ENCODE results near the gene CCN5. TPM values are rescaled to one million over a fixed set of nuclear protein-coding genes. Genes with fewer than 3 reads are reported as not detected.
"Not testable (repeated sequence)": the region's sequence is repeated elsewhere in the genome, so short reads cannot be mapped to it uniquely, and the experiment has no call there.

CCN5 gene, protein sequence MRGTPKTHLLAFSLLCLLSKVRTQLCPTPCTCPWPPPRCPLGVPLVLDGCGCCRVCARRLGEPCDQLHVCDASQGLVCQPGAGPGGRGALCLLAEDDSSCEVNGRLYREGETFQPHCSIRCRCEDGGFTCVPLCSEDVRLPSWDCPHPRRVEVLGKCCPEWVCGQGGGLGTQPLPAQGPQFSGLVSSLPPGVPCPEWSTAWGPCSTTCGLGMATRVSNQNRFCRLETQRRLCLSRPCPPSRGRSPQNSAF
- polyA plus RNA-seq (2013, experiment 1 of 2; ENCODE audit: insufficient read length): 1.7 TPM
- polyA plus RNA-seq (2013, experiment 2 of 2; ENCODE audit: insufficient read length): 8.1 TPM

DNA sequence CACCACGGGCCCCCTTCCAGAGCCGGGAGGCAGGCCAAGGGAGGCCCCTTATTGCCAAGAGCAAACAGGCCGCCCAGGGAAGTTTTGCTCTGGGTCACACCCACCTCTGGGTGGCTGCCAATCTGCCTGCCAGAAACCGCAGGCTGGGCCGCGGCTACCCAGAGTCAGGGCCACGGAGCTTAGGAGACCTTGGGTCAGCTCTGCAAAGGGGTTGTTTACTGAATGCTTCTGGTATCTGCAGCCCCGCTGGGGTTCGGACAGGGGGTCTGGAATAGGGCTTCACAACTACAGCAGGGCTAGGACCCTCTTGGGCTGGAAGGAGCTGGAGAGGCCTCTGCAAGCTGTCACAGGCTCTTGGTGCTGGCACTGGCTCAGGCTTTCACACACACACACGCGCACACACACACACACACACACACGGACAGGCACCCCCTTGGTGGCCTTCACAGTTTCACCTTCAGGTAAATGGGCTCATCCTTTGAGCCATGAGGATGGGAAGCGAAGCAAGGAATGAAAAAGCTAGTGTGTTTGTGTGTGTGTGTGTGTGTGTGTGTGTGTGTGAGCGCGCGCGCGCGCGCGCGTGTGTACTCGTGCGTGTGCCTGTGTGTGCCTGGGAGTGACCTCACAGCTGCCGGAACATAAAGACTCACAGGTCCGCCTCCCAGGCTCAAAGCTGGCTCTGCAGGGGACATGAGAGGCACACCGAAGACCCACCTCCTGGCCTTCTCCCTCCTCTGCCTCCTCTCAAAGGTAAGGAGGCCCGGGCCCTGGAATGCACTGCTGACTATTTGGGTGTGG lies at the start of gene CCN5:
CCN5 (plus strand) TSS at position 669 of the 798 bp plus-strand sequence; CDS start at position 691, 22 bp downstream.
- peak; percentile 84 for DNase-seq

DNA sequence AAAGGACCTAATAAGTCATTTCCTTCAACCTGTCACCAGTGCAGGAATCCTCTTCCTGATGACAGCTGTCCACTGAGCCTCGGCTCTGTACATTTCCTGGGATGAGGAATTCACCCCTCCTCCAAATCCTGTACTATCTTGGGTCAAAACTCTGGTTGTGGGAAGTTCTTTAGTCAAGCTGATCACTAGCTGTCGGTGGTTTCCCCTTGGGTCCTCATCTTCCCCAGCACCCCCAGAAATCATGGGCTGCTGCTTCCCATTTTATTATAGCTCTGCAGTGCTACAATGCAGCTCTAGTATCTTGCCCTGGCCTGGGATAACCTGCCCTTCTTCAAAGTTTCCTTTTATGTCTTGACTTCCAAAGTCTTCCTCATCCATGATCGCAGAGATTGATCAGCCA lies 49.1 kb upstream of the CCN5 start:
- no peak for DNase-seq

DNA sequence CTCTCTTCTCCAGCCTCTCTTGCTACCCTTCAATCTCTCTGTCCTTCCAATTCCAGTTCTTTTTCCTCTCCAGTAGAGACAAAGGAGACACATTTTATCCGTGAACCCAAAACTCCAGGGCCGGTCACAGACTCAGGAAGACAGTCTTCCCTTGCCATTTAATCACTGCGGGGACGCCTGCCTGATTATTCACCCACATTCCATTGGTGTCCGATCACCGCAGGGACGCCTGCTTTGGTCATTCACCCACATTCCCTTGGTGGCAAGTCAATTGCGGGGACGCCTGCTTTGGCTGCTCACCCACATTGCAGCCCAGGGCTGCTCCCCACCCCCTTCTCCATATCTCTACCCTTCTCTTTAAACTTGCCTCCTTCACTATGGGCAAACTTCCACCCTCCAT lies 44.3 kb upstream of the CCN5 start:
- peak; percentile 88 for DNase-seq

DNA sequence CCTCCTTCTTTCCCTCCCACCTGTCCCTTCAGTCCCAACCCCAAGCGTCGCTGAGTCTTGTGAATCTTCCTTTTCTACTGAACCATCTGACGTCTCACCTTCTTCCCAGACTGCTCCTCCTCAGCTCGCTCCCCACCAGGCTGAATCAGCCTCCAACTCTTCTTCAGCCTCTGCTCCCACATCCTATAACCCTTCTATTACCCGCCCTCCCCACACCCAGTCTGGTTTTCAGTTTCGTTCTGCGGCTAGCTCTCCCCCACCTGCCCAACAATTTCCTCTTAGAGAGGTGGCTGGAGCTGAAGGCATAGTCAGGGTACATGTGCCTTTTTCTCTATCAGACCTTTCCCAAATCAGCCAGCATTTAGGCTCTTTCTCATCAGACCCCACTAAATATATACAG lies 43.6 kb upstream of the CCN5 start:
- DNase-seq: not testable (repeated sequence)

DNA sequence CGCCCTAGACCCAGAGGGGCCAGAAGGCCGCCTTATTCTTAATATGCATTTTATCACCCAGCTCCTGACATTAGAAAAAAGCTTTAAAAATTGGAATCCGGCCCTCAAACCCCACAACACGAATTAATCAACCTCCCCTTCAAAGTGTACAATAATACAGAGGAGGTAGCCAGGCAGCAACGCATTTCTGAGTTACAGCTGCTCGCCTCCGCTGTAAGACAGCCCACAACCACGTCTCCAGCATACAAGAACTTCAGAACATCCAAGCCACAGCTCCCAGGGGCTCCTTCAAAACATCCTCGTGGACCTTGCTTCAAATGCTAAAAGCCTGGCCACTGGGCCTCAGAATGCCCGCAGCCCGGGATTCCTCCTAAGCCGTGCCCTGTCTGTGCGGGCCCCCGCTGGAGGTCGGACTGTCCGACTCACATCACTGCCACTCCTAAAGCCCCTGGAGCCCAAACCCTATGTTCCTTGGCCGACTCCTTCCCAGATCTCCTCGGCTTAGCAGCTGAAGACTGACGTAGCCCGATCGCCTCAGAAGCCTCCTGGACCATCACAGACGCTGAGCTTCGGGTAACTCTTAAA lies 42.8 kb upstream of the CCN5 start:
- not testable (repeated sequence) for DNase-seq

DNA sequence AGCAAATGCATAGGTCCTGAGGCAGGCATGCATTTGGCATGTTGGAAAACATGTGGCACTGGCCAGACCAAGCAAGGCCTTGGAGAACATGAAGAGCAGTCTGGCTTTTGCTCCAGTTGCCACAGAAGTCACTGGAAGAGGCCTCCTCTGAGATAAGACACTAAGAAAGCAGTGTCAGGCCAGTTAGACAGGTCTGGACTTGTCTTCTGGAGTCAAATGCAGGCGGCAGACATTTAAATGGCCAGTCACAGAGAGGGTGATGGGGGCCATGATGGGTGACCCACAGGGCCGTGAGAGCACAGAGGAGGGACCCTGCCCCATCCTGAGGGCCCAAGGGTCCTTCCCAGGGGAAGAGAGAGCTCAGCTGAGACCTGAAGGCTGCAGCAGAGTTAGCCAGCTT lies 36.9 kb upstream of the CCN5 start:
- no peak for DNase-seq

DNA sequence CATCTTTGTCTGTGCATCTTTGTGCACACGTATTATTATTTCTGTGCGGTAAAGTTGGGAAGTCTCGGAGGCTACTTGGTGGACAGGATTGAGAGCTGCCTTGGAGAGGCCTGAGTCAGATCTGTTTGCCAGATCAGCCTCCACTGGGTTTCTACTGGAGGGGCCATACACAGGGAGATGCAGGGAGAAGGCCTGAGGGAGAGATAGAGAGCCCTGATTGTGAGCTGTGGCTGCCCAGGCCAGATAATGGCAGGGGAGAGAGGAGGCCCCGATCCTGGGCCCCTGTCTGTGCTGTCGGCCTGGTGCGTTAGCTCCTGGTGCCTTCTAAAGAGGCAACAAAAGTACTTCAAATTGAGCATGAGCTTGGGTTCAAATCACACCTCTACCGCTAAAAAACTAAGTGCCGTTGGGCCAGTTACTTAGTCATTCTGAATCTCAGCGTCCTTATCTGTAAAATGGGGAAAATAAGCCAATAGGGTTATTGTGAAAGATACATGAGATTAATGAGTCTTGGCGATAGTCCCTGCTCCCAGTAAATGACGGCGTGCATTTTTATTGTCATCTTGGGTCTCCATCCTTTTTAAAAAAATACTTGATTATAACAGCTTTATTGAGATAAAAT lies 36.1 kb upstream of the CCN5 start:
- no peak for DNase-seq

DNA sequence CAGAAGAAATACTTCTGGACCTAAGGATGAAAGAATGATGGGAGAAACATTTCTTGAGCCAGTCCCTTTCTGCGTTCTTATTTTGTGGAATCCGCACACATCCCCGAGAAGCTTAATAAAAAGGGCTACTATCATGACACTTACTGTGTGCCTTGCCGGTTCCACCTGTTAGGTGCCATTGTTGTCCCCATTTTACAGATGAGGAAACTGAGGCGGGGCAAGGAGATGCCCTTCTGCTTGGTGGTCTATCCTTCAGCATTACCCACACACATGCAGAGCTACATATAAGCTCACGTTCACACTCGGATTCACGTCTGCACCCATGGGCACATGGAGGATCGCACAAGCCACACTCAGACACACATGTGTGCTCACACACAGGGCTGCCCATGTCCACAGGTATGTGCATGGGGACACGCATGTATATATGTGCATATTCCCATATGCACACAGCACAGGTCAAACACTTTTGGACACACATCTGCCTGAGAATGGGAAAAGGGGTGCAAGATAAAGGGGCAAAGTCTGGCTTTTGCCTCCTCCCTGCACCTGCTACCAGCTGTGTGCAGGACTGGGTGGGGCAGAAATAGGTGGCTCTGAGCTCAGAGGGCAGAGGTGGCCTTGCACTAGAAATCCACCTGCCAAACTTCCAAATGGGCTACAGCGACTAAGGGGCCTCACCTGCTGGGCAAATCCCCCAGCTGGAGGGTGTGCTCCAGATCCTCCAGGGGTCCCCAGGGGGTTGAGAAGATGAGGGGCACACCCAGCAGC lies 33.2 kb upstream of the CCN5 start:
- DNase-seq: no peak

DNA sequence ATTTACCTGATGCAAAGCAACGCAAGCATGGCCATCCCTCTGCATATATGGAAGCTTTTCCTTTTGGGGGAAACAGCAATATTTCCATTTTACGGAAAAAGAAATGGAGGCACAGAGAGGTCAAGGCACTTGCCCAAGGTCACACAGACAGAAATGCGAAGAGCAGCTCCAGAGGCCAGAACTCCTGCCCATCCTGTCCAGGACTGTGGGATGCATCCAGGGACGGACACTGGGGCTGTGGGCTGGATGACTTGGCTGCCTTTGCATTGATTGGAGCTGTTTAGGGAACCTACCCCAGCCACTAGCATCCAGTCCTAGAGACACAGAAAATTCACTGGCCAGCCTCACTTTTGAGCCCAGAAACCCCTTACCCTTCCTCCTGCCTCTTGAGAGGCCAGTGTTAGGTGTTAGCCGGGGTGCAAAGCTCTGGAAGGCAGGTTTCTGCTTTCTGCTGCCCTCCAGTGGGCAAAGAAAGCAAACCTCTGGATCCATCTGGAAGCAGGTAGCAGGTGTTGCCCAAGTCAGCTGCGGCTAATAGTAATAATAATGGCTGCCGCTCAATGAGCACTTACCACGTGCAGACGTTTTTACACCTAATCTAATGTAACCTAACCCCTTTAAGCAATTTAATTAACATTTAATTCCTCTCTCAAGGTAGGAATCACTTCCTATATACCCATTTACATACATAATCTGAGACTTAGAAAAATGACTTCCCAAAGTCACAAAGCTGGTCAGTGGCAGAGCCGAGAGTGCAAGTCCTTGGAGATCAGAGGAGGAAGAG lies 31.7 kb upstream of the CCN5 start:
- peak; percentile 44 for DNase-seq

DNA sequence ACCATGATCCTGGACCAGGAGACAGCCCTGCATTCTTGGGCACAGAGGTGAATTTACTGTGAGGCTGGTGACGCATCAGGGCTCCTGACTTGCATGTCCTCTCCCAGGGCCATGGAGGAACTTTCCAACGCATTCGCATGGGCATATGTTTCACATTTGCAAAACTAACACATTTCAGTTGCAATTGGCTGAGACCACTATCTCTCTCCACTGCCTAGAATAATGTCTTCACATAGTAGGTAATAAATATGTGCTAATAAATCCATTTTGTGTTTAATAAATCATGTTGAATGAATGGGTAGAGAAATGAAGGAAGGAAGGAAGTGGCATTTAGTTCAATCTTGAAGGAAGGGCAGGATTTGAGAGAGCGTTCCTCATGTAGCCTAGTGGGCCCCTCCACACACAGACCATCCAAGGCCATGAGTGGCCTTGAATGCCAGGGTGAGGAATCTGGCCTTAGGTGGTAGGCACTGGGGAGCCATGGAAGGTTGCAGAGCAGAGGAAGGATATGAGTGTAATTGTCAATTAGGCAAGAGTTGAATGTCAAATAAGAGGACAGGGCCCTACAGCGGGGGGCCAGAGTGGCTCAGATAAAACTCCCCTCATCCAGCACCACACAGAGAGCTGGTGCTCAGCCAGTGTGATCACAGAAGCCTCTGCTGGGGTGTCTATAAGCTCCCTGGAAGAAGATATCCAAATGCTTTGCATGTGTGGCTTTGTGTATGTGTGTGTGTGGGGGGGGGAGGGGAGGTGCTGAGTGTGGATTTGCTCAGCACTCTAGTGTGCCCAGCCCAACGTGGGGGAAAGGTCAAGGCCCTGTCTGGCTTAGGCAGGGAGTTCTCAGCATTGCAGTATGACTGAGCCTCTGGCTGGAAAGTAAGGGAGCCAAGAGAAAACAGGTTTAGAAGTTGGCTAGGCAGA lies 30.9 kb upstream of the CCN5 start:
- DNase-seq: no peak

DNA sequence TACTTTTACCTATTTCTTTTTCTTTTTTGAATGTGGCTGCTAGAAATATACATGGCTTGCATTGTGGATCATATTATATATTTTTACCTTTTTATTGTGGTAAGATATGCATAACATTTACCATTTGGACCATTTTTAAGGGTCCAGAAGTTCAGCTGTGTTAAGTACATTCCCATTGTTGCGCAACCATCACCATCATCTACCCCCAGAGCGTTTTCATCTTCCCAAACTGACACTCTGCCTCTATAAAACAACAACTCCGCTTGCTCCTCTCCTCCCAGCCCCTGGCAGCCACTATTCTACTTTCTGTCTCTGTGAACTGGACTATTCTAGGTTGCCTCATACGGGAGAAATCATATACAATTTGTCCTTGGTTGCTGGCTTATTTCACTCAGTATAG lies 28.2 kb upstream of the CCN5 start:
- no peak for DNase-seq

DNA sequence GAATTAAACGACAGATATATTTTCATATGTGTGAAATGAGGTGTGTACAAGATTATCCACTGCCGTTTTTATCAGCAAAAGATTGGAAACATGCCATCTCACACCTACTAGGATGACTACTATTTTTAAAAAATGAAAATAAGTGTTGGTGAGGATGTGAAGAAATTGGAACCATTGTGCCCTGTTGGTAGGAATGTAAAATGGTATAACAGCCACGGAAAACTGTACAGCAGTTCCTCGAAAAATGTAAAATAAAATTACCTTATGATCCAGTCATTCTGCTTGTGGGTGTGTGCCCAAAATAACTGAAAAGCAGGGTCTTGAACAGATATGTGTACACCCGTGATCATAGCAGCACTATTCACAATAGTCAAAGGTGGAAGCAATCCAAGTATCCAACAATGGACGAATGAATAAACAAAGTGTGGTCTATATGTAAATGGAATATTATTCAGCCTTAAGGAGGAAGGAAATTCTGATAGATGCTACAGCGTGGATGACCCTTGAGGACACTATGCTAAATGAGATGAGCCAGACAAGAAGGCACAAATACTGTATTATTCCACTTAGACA lies 27.0 kb upstream of the CCN5 start:
- DNase-seq: no peak

DNA sequence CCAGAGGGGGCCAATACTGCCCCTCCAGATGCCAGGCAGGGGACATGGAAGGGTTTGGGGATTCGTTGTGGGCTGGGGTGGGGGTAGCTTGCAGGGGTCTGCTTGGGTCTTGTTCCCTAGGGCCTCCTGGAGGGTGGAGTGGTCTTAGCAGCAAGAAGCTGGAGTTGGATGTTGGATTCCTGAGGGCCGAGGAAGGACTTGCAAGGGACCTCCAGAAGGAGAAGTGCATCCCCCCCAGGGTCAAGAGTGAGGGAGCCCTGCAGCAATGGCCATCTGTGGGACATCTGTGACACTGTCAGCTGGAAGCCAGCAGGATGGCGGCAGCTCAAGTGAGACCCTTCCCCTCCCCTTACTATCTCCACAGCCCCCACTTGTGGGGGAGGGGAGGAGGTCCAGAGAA lies 25.4 kb upstream of the CCN5 start:
- no peak for DNase-seq

DNA sequence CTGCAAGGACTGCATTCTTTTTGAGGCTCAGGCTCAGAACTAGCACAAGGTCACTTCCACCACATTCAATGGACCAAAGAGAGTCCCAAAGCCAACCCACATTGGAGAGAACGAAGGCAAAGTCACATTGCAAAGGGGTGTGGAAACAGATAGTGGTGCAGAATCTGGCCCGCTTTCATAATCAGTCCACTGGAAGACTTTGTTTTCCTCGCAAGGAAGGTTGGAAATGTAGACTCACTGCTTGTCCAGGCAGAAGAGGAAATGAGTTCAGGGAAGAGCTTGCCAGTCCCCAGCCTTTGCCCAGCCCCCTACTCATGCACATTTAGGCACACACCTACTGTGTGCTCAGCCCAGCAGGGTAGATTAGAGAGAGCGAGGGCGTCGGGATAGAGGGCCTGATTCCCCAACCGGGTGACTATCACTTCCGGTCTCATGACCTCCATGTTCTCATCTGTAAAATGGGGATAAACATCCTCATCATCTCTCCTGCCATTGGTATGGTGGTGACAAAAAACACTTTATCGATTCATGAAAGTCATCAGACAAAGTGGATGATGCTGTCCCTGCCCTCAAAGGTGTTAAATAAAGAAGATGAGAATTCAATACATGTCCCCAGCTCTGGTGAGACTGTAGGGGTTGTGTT lies 24.3 kb upstream of the CCN5 start:
- DNase-seq: no peak

DNA sequence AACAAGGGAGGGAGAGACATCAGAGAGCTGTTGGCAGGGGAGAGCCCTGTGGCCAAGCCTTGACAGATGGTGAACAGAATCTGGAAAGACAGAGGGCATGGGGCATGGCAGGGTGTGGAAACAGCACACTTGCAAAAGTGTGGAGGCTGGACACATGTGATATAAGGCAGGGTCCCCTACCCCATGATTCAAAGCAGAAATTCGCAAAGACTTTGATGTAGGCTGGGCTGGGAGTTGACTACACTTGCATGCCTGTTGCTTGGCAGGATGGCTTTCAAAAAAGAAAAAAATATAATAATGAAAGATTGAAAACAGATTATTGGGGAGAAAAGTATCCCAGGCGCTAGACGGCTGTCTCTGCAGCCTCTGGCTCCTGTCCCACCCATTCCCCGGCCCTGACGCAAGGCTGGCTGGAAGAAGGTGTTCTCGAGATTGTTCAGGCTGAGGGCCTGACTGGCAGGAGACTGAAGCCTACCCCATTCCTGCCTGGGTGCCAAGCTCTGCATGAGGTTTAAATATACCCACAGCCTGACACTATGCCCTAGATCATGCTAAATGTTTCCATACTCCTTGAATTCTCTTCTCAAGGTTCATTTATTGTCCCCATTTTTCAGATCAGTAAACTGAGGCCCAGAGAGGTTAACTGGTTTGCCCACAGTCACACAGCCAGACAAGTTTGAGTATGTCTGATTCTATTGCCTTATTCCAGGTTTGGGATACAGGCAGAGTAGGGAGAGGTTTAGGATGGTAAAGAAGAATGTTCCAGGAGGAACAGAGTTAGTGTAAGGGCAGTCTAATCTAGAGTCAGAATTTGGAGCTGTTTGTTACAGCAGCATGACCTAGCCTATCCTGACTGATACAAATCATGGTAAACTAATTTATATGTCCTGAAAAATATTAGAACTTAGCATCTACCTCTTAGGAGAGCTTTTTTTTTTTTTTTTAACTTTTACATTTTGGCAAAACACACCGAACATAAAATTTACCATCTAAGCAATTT lies 23.4 kb upstream of the CCN5 start:
- peak; percentile 60 for DNase-seq

DNA sequence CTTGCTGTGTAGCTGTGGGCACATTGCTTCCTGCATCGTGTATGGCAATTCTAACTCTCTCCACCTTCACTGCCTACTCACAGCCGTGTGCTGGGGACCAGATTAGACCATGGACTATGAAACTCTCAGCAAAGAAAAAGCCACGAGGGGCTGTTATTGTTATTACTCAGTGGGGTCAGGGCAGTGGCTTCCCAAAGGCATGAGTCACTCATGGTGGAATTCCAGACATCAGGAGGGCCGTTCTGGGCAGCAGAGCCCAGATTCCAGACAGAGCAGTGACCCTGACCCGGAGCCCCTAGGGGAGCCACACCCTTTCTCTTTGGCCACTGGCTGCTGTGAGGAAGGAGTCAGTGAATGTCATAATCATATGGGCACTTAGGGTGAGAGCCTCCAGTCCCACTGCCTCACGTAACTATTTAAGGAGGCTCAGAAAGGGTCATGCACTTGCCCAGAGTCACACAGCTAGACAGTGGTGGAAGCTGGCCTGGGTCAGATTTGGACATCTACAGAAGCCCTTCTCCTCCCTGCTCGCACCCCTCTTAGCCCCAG lies 22.2 kb upstream of the CCN5 start:
- DNase-seq: peak; percentile 99

DNA sequence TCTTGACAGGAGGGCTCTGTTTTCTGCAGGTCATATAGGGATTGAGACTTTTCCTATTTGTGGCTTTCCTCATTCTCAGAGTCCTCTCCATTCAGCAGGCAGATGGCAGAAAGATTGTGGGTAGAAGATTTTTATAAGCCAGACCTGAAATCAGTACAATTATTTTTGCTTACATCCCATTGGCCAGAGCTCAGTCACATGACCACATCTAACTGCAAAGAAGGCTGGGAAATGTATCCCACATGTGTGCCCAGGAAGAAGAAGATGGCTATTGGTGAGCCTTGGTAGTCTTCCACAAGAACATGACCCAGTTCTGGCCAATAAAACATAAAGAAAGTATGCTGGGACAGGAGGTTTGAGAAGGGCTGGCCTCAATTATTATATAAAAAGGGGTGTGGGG lies 21.5 kb upstream of the CCN5 start:
- DNase-seq: no peak

DNA sequence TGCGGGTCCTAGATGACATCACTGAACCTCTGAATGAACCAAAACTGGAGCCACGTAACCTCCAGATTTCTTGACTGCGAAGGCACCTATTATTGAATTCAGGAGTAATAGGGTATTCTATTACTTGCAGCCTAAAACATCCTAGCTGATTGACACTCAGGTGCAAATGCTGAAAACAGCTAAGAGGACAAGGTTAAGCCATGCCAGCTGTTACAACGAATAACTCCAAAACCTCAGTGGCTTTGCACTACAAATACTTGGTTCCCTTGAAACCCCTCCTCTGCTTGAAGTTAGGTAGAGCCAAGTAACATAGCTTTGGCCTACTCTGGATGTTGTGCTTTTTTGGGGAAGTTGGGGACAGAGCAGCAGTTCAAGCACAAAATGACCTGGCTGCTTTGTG lies 21.0 kb upstream of the CCN5 start:
- no peak for DNase-seq
